WTC11 (cell line): Measurements from ENCODE around the gene DHX58. TPM values are rescaled to one million over a fixed set of nuclear protein-coding genes. Genes with fewer than 3 reads are reported as not detected.
A peak's percentile ranks its signal among the peaks of the same experiment; 100 is the strongest.

Source experiments
- ATAC-seq: fragments of 200-7000 bp; cut with Tn5 transposase; 2 replicates; pipeline ENCODE4 v1.10.0; 2021; ENCODE audit warnings: mild to moderate bottlenecking, moderate library complexity
- CTCF ChIA-PET: fragments of 300-600 bp; sonication (Branson Sonifier 250); formaldehyde crosslinking; loops from one replicate; lab custom pipeline; 2021; ENCODE audit warnings: antibody characterized with exemption; lab: Charles Lee
- POLR2A ChIA-PET: fragments of 350-600 bp; sonication (Branson Sonifier 250); formaldehyde crosslinking; loops from one replicate; lab custom pipeline; 2021; ENCODE audit warnings: antibody characterized with exemption; lab: Charles Lee
- DNase-seq: peaks from one replicate; pipeline ENCODE4 v3.0.0; 2021; ENCODE audit warnings: low spot score
- H3K27ac Mint-ChIP-seq: 2 replicates; pipeline ENCODE4 v1.8.0; 2021; ENCODE audit warnings: mixed read lengths
- H3K27me3 Mint-ChIP-seq: 2 replicates; pipeline ENCODE4 v1.8.0; 2021; ENCODE audit warnings: low read depth, mild to moderate bottlenecking, moderate library complexity, mixed read lengths
- H3K36me3 Mint-ChIP-seq: 2 replicates; pipeline ENCODE4 v1.8.0; 2021; ENCODE audit warnings: mixed read lengths
- H3K4me1 Mint-ChIP-seq: 2 replicates; pipeline ENCODE4 v1.8.0; 2022; ENCODE audit warnings: mixed read lengths
- H3K4me3 Mint-ChIP-seq: 2 replicates; pipeline ENCODE4 v1.8.0; 2021; ENCODE audit warnings: mild to moderate bottlenecking, moderate library complexity, mixed read lengths
- H3K9me3 Mint-ChIP-seq: 2 replicates; pipeline ENCODE4 v1.8.0; 2021; ENCODE audit warnings: mixed read lengths
- AR ChIP-seq: fragments of 250-450 bp; sonication (Bioruptor Pico); IDR thresholded peaks from 2 replicates; pipeline ENCODE4 v1.9.0; 2021; ENCODE audit warnings: mild to moderate bottlenecking
- ATF6 ChIP-seq: sonication (generic); formaldehyde crosslinking; IDR thresholded peaks from 2 replicates; pipeline ENCODE4 v1.8.1; 2023; ENCODE audit warnings: mild to moderate bottlenecking, missing genetic modification reagents
- ELF4 ChIP-seq: sonication (generic); formaldehyde crosslinking; IDR thresholded peaks from 2 replicates; pipeline ENCODE4 v1.8.1; 2022; ENCODE audit warnings: low read depth, mild to moderate bottlenecking, moderate library complexity, missing genetic modification reagents
- ERG ChIP-seq: fragments of 250-450 bp; sonication (Bioruptor Pico); IDR thresholded peaks from 2 replicates; pipeline ENCODE4 v1.8.0; 2021; ENCODE audit warnings: mild to moderate bottlenecking
- FOXP4 ChIP-seq: sonication (generic); formaldehyde crosslinking; IDR thresholded peaks from 2 replicates; pipeline ENCODE4 v1.8.0; 2022; ENCODE audit warnings: mild to moderate bottlenecking, missing genetic modification reagents
- GABPB1 ChIP-seq: sonication (generic); formaldehyde crosslinking; IDR thresholded peaks from 2 replicates; pipeline ENCODE4 v1.8.1; 2023; ENCODE audit warnings: mild to moderate bottlenecking, missing genetic modification reagents
- IRF1 ChIP-seq: sonication (generic); formaldehyde crosslinking; IDR thresholded peaks from 2 replicates; pipeline ENCODE4 v1.8.0; 2023; ENCODE audit warnings: missing genetic modification reagents
- JAZF1 ChIP-seq: fragments of 250-450 bp; sonication (Bioruptor Pico); IDR thresholded peaks from 2 replicates; pipeline ENCODE4 v1.9.0; 2021; ENCODE audit warnings: moderate library complexity, mild to moderate bottlenecking, inconsistent platforms
- NFE2L1 ChIP-seq: sonication (generic); formaldehyde crosslinking; IDR thresholded peaks from 2 replicates; pipeline ENCODE4 v1.8.1; 2023; ENCODE audit warnings: missing genetic modification reagents
- NFYB ChIP-seq: sonication (generic); formaldehyde crosslinking; conservative IDR thresholded peaks from 2 replicates; pipeline ENCODE4 v1.8.0; 2022; ENCODE audit warnings: low read depth, missing genetic modification reagents
- RELA ChIP-seq: sonication (generic); formaldehyde crosslinking; IDR thresholded peaks from 2 replicates; pipeline ENCODE4 v1.8.1; 2022; ENCODE audit warnings: missing genetic modification reagents, mild to moderate bottlenecking, borderline replicate concordance
- SOX15 ChIP-seq: fragments of 250-450 bp; sonication (Bioruptor Pico); IDR thresholded peaks from 2 replicates; pipeline ENCODE4 v1.9.0; 2021; ENCODE audit warnings: mild to moderate bottlenecking
- STAT6 ChIP-seq: sonication (generic); formaldehyde crosslinking; conservative IDR thresholded peaks from 2 replicates; pipeline ENCODE4 v1.8.1; 2023; ENCODE audit warnings: mild to moderate bottlenecking, low read depth, missing genetic modification reagents, moderate library complexity
- TCF7 ChIP-seq: sonication (generic); formaldehyde crosslinking; IDR thresholded peaks from 2 replicates; pipeline ENCODE4 v1.8.0; 2022; ENCODE audit warnings: mild to moderate bottlenecking, low read depth, missing genetic modification reagents, moderate library complexity
- ZNF232 ChIP-seq: sonication (generic); formaldehyde crosslinking; IDR thresholded peaks from 2 replicates; pipeline ENCODE4 v1.8.0; 2022; ENCODE audit warnings: mild to moderate bottlenecking, missing genetic modification reagents
- ZNF396 ChIP-seq: fragments of 250-450 bp; sonication (Bioruptor Pico); IDR thresholded peaks from 2 replicates; pipeline ENCODE4 v1.8.0; 2021; ENCODE audit warnings: mild to moderate bottlenecking, moderate library complexity, borderline replicate concordance
- total RNA-seq: library from RNA; stranded (reverse); gene quantifications from 3 replicates; pipeline ENCODE4 v1.2.3, GENCODE V29; 2021
- TF ChIP-seq, protein P1 (sequence below): sonication (generic); formaldehyde crosslinking; IDR thresholded peaks from 2 replicates; pipeline ENCODE4 v1.8.1; 2022; ENCODE audit warnings: mild to moderate bottlenecking, missing genetic modification reagents, moderate library complexity, borderline replicate concordance
- TF ChIP-seq, protein P2 (sequence below): sonication (generic); formaldehyde crosslinking; IDR thresholded peaks from 2 replicates; pipeline ENCODE4 v1.8.1; 2023; ENCODE audit warnings: mild to moderate bottlenecking, moderate library complexity, missing genetic modification reagents
- TF ChIP-seq, protein P3 (sequence below): sonication (generic); formaldehyde crosslinking; IDR thresholded peaks from 2 replicates; pipeline ENCODE4 v1.8.1; 2023; ENCODE audit warnings: mild to moderate bottlenecking, missing genetic modification reagents, moderate library complexity

The DHX58 gene
- total RNA-seq, 1 experiment from 2014 or later = 6.3 TPM

GRCh38 chr17:42122371-42123303, 10.1 kb upstream of the DHX58 start, which contains the start of gene HSPB9:
HSPB9 (plus strand) TSS chr17:42122804; CDS start chr17:42122851, 47 bp downstream.
- peak; percentile 86 for DNase-seq
- H3K4me3 Mint-ChIP-seq = peak within 1 kb of the TSS; percentile 69
- ChIA-PET CTCF (interaction anchor here (0.5 to 3.3 kb wide), 23 partner anchors 8 to 405 kb away, joined by 3 to 22 read pairs (median 4); partner anchors contain the start of genes CNP, DHX58, GHDC and KCNH4), POLR2A (no interaction called here)
- H3K27me3 Mint-ChIP-seq = no peaks in the 10 kb centered on the region
- peaks cover 31% of the 10 kb centered on the region for H3K4me1 Mint-ChIP-seq
- H3K36me3 Mint-ChIP-seq = peaks cover 27% of the 10 kb centered on the region
- no peaks in the 10 kb centered on the region for H3K9me3 Mint-ChIP-seq
- peak within 1 kb of the TSS; percentile 72; the same call in 1 of the 2 replicates for H3K27ac Mint-ChIP-seq
- peak; percentile 71 for ATAC-seq
- TF ChIP-seq NFE2L1 (CRISPR knock-in tag) = no peak
- no peak for TF ChIP-seq ZNF232
- TF ChIP-seq ELF4 (CRISPR knock-in tag) = no peak
- TF ChIP-seq, protein P1, sequence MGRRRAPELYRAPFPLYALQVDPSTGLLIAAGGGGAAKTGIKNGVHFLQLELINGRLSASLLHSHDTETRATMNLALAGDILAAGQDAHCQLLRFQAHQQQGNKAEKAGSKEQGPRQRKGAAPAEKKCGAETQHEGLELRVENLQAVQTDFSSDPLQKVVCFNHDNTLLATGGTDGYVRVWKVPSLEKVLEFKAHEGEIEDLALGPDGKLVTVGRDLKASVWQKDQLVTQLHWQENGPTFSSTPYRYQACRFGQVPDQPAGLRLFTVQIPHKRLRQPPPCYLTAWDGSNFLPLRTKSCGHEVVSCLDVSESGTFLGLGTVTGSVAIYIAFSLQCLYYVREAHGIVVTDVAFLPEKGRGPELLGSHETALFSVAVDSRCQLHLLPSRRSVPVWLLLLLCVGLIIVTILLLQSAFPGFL (CRISPR knock-in tag) = no peak
- TF ChIP-seq FOXP4 (CRISPR knock-in tag) = peak; percentile 61; the same call in 1 of the 2 replicates
- no peak for TF ChIP-seq STAT6 (CRISPR knock-in tag)
- TF ChIP-seq ZNF396 (CRISPR knock-in tag) = no peak
- no peak for TF ChIP-seq AR (CRISPR knock-in tag)
- no peak for TF ChIP-seq IRF1 (CRISPR knock-in tag)
- no peak for TF ChIP-seq ATF6 (CRISPR knock-in tag)
- TF ChIP-seq SOX15 = no peak
- TF ChIP-seq NFYB (CRISPR knock-in tag) = 0 out of 2 replicates have a peak, but pooled peaks have one; percentile 8
- TF ChIP-seq, protein P2, sequence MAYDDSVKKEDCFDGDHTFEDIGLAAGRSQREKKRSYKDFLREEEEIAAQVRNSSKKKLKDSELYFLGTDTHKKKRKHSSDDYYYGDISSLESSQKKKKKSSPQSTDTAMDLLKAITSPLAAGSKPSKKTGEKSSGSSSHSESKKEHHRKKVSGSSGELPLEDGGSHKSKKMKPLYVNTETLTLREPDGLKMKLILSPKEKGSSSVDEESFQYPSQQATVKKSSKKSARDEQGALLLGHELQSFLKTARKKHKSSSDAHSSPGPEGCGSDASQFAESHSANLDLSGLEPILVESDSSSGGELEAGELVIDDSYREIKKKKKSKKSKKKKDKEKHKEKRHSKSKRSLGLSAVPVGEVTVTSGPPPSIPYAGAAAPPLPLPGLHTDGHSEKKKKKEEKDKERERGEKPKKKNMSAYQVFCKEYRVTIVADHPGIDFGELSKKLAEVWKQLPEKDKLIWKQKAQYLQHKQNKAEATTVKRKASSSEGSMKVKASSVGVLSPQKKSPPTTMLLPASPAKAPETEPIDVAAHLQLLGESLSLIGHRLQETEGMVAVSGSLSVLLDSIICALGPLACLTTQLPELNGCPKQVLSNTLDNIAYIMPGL (CRISPR knock-in tag) = peak; percentile 77
- no peak for TF ChIP-seq TCF7 (CRISPR knock-in tag)
- TF ChIP-seq, protein P3, sequence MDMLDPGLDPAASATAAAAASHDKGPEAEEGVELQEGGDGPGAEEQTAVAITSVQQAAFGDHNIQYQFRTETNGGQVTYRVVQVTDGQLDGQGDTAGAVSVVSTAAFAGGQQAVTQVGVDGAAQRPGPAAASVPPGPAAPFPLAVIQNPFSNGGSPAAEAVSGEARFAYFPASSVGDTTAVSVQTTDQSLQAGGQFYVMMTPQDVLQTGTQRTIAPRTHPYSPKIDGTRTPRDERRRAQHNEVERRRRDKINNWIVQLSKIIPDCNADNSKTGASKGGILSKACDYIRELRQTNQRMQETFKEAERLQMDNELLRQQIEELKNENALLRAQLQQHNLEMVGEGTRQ = no peak
- no peak for TF ChIP-seq GABPB1 (CRISPR knock-in tag)
- TF ChIP-seq RELA (CRISPR knock-in tag) = peak; percentile 57; the same call in 1 of the 2 replicates
- TF ChIP-seq ERG (CRISPR knock-in tag) = no peak
- TF ChIP-seq JAZF1 = no peak
